CD14-positive monocyte (primary cell): ENCODE data around the gene TAS2R38. TPM values are rescaled to one million over a fixed set of nuclear protein-coding genes. Genes with fewer than 3 reads are reported as not detected.

Source experiments
- DNase-seq, 3 donors: peaks; one replicate each; pipeline ENCODE4 v3.0.0-alpha.2; 2011 to 2022
- H2AFZ ChIP-seq: 2 replicates; pipeline ENCODE4 v1.6.0; 2012; ENCODE audit warnings: mild to moderate bottlenecking, low read depth, low read length, inconsistent platforms; ENCODE audit not compliant: insufficient read depth, poor library complexity, severe bottlenecking
- H3K27ac ChIP-seq, 2 donors: 1 replicate in 1 of 2; 2 replicates in 1 of 2; pipeline ENCODE4 v1.5.1; 2012 to 2013; ENCODE audit warnings: low read length in 2 of 2, control low read depth in 1 of 2, inconsistent platforms in 1 of 2, low read depth in 1 of 2, mild to moderate bottlenecking in 1 of 2
- H3K27me3 ChIP-seq, 2 donors: one replicate each; pipeline versions ENCODE4 v1.6.0 to v1.6.1; 2011 to 2013; ENCODE audit warnings: low read length in 2 of 2; ENCODE audit not compliant: control insufficient read depth in 2 of 2, insufficient read depth in 2 of 2
- H3K36me3 ChIP-seq, 2 donors: replicated peaks in 1 of 2; 1 replicate in 1 of 2; 2 replicates in 1 of 2; pipeline versions ENCODE4 v1.5.1 to v1.6.1; 2012 to 2013; ENCODE audit warnings: low read length in 2 of 2, control low read depth in 1 of 2, inconsistent platforms in 1 of 2, mild to moderate bottlenecking in 1 of 2; ENCODE audit not compliant: insufficient read depth in 2 of 2, control insufficient read depth in 1 of 2
- H3K4me1 ChIP-seq, 2 donors: 1 replicate in 1 of 2; 2 replicates in 1 of 2; pipeline versions ENCODE4 v1.5.1 to v1.6.1; 2012 to 2013; ENCODE audit warnings: low read length in 2 of 2, control low read depth in 1 of 2, inconsistent platforms in 1 of 2, mild to moderate bottlenecking in 1 of 2, moderate library complexity in 1 of 2; ENCODE audit not compliant: insufficient read depth in 2 of 2, control insufficient read depth in 1 of 2
- H3K4me2 ChIP-seq: replicated peaks from 2 replicates; pipeline ENCODE3; 2012; ENCODE audit warnings: low read length, moderate library complexity, mild to moderate bottlenecking; ENCODE audit not compliant: poor library complexity, severe bottlenecking; ENCODE audit errors: extremely low read depth
- H3K4me3 ChIP-seq, 3 experiments: fragments of 200-600 bp in 1 of 3; sonication (generic) in 1 of 3; replicated peaks in 1 of 3; 1 replicate in 2 of 3; 2 replicates in 1 of 3; pipeline ENCODE4 v1.5.1; 2011 to 2013; ENCODE audit warnings: low read length in 3 of 3, mild to moderate bottlenecking in 3 of 3, control low read depth in 2 of 3, low read depth in 2 of 3, inconsistent platforms in 1 of 3, moderate library complexity in 1 of 3
- H3K79me2 ChIP-seq: 2 replicates; pipeline ENCODE4 v1.6.0; 2012; ENCODE audit warnings: mild to moderate bottlenecking, control low read depth, inconsistent platforms, low read length, moderate library complexity; ENCODE audit not compliant: insufficient read depth
- H3K9ac ChIP-seq: 2 replicates; pipeline ENCODE4 v1.6.0; 2017; ENCODE audit warnings: low read length, mild to moderate bottlenecking; ENCODE audit not compliant: insufficient read depth, poor library complexity, severe bottlenecking
- H3K9me3 ChIP-seq, 2 donors: replicated peaks in 1 of 2; 1 replicate in 1 of 2; 2 replicates in 1 of 2; pipeline versions ENCODE4 v1.5.1 to v1.6.1; 2012 to 2013; ENCODE audit warnings: low read length in 2 of 2, control low read depth in 1 of 2; ENCODE audit not compliant: control insufficient read depth in 1 of 2, insufficient read depth in 1 of 2
- H4K20me1 ChIP-seq: 2 replicates; pipeline ENCODE4 v1.6.0; 2012; ENCODE audit warnings: mild to moderate bottlenecking, low read length, control low read depth, moderate library complexity; ENCODE audit not compliant: insufficient read depth
- H3K27ac Mint-ChIP-seq, 7 donors: one replicate each; pipeline ENCODE4 v1.8.0; 2020; ENCODE audit warnings: mild to moderate bottlenecking in 7 of 7, mixed read lengths in 7 of 7, moderate library complexity in 6 of 7, inconsistent platforms in 2 of 7
- H3K27me3 Mint-ChIP-seq, 3 donors: one replicate each; pipeline ENCODE4 v1.8.0; 2021 to 2022; ENCODE audit warnings: low read depth in 3 of 3, mild to moderate bottlenecking in 3 of 3, mixed read lengths in 3 of 3, moderate library complexity in 3 of 3, inconsistent platforms in 1 of 3
- H3K36me3 Mint-ChIP-seq, 2 donors: one replicate each; pipeline ENCODE4 v1.8.0; 2020; ENCODE audit warnings: mixed read lengths in 2 of 2, inconsistent platforms in 1 of 2, mild to moderate bottlenecking in 1 of 2
- H3K4me1 Mint-ChIP-seq: one replicate; pipeline ENCODE4 v1.8.0; 2020; ENCODE audit warnings: mild to moderate bottlenecking, mixed read lengths
- H3K4me3 Mint-ChIP-seq, 2 donors: one replicate each; pipeline ENCODE4 v1.8.0; 2020; ENCODE audit warnings: mild to moderate bottlenecking in 2 of 2, mixed read lengths in 2 of 2, moderate library complexity in 1 of 2
- H3K9me3 Mint-ChIP-seq, 7 donors: one replicate each; pipeline ENCODE4 v1.8.0; 2020 to 2022; ENCODE audit warnings: mixed read lengths in 7 of 7, mild to moderate bottlenecking in 6 of 7, moderate library complexity in 6 of 7, inconsistent platforms in 2 of 7
- WGBS: methylation state at CpG from one replicate; pipeline ENCODE4 v1.1.5; 2013; ENCODE audit warnings: missing lambda C conversion rate; ENCODE audit not compliant: insufficient coverage; 5-methylcytosine and 5-hydroxymethylcytosine counted together
- intact Hi-C, 2 donors: fragments of 100-400 bp; cut with micrococcal nuclease; formaldehyde crosslinking; loops; one replicate each; pipeline versions ENCODE4 v1.15.0 to v1.15.1; 2023
- polyA plus RNA-seq, 3 donors: library from polyadenylated mRNA; depleted of rRNA in 1 of 3; unstranded in 2 of 3; stranded (reverse) in 1 of 3; fragments of 300-500 nt in 2 of 3; fragments of >200 nt in 1 of 3; fragmentation: Illumina TruSeq in 2 of 3; gene quantifications; 1 replicate in 2 of 3; 2 replicates in 1 of 3; pipeline ENCODE4 v1.2.3, GENCODE V29; 2012 to 2021
- TF ChIP-seq, protein P1 (sequence below): fragments of 200-600 bp; IDR thresholded peaks from one replicate; pipeline ENCODE4 v1.8.0; 2022; ENCODE audit warnings: antibody characterized with exemption, mild to moderate bottlenecking

The TAS2R38 gene
- polyA plus RNA-seq, 3 donors: not detected

DNA sequence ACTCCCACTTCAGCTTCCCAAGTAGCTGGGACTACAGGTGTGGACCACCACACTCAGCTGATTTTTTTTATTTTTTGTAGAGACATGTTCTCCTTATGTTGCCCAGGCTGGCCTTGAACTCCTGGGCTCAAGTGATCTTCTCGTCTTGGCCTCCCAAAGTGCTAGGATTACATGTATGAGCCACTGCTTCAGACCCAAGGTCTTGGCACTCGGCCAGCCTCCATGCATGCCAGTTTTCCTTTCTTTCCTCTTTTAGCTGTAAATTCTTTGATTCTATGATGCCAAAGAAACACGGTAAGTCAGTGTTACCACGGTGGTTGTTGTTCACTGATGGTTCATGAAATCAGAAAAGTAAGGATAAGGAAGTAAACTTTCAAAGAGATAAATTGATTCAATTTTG is 19.1 kb upstream of the TAS2R38 start:
- Histone ChIP-seq H4K20me1 (no peaks in the 10 kb centered on the region), H2AFZ (no peak overlapping the region), H3K27me3 (no peaks in the 10 kb centered on the region), H3K36me3 (no peaks in the 10 kb centered on the region), H3K9me3 (no peaks in the 10 kb centered on the region), H3K79me2 (no peaks in the 10 kb centered on the region), H3K4me1 (peaks cover 52 to 53% of the 10 kb centered on the region in 2 donors), H3K4me2 (no peak overlapping the region), H3K4me3 (no peak overlapping the region), H3K9ac (no peak overlapping the region), H3K27ac (peak overlapping the region in 1 of 2 donors; percentile 75)
- DNase-seq: no peak
- intact Hi-C loops: no loop called here
- peaks cover 3 to 4% of the 10 kb centered on the region in 2 donors for H3K36me3 Mint-ChIP-seq
- H3K9me3 Mint-ChIP-seq: peaks cover 0 to 5% (median 3%) of the 10 kb centered on the region in 7 donors
- peaks cover 0 to 2% (median 0%) of the 10 kb centered on the region in 3 donors for H3K27me3 Mint-ChIP-seq
- peaks cover 55% of the 10 kb centered on the region for H3K4me1 Mint-ChIP-seq
- 81% methylated on average over 2 of the region's 4 CpGs for WGBS
- TF ChIP-seq, protein P1, sequence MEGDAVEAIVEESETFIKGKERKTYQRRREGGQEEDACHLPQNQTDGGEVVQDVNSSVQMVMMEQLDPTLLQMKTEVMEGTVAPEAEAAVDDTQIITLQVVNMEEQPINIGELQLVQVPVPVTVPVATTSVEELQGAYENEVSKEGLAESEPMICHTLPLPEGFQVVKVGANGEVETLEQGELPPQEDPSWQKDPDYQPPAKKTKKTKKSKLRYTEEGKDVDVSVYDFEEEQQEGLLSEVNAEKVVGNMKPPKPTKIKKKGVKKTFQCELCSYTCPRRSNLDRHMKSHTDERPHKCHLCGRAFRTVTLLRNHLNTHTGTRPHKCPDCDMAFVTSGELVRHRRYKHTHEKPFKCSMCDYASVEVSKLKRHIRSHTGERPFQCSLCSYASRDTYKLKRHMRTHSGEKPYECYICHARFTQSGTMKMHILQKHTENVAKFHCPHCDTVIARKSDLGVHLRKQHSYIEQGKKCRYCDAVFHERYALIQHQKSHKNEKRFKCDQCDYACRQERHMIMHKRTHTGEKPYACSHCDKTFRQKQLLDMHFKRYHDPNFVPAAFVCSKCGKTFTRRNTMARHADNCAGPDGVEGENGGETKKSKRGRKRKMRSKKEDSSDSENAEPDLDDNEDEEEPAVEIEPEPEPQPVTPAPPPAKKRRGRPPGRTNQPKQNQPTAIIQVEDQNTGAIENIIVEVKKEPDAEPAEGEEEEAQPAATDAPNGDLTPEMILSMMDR: no peak
- H3K4me3 Mint-ChIP-seq: no peak overlapping the region
- peak overlapping the region in 3 of 7 donors; percentile 7 to 33 (median 17) for H3K27ac Mint-ChIP-seq

DNA sequence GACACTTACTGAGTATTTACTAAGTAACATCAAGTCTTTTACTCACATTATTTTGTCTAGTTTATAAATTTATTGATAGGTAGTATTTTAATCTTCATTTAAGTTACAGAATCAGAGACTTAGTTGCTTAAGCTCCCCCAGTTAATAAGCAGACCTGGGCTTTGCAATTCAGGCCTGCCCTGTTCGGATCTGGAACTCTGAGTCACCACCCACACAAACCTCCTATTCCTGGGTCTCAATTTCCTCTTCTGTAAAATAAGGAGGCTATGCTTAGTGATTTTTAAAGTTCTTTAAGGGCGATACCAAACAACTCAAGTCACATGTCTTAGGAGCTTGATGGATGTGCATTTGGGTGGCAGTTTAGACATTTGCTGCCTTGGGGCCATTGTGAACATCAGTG is 18.6 kb upstream of the TAS2R38 start:
- no CpG with 5 or more reads among the region's 2 CpGs for WGBS
- peaks cover 0 to 3% (median 0%) of the 10 kb centered on the region in 3 donors for H3K27me3 Mint-ChIP-seq
- no peaks in the 10 kb centered on the region for H4K20me1 ChIP-seq
- TF ChIP-seq, protein P1: no peak
- peaks cover 0 to 5% (median 3%) of the 10 kb centered on the region in 7 donors for H3K9me3 Mint-ChIP-seq
- peak overlapping the region in 1 of 2 donors; percentile 75 for H3K27ac ChIP-seq
- H3K36me3 Mint-ChIP-seq: peaks cover 3 to 4% of the 10 kb centered on the region in 2 donors
- H3K79me2 ChIP-seq: no peaks in the 10 kb centered on the region
- H3K4me1 ChIP-seq: peaks cover 56 to 58% of the 10 kb centered on the region in 2 donors
- H3K9me3 ChIP-seq: no peaks in the 10 kb centered on the region
- DNase-seq: peak; percentile 54 to 77 (median 71)
- peak overlapping the region in 5 of 7 donors; percentile 1 to 91 (median 77) for H3K27ac Mint-ChIP-seq
- no peaks in the 10 kb centered on the region for H3K27me3 ChIP-seq
- peaks cover 60% of the 10 kb centered on the region for H3K4me1 Mint-ChIP-seq
- H3K36me3 ChIP-seq: no peaks in the 10 kb centered on the region
- no peak overlapping the region for H3K4me3 Mint-ChIP-seq
- no peak overlapping the region for H2AFZ ChIP-seq
- peak overlapping the region; percentile 4 for H3K4me2 ChIP-seq
- peak overlapping the region in 1 of 3 experiments; percentile 27 for H3K4me3 ChIP-seq
- intact Hi-C loops: no loop called here
- H3K9ac ChIP-seq: no peak overlapping the region
